GM21619 (cell line): ENCODE data around the gene HECW1.

ENCODE experiments used
- ATAC-seq: cut with Tn5 transposase; IDR thresholded peaks from one replicate; pipeline ENCODE4 v1.9.1; 2021; ENCODE audit not compliant: unreplicated experiment

Gene HECW1

DNA sequence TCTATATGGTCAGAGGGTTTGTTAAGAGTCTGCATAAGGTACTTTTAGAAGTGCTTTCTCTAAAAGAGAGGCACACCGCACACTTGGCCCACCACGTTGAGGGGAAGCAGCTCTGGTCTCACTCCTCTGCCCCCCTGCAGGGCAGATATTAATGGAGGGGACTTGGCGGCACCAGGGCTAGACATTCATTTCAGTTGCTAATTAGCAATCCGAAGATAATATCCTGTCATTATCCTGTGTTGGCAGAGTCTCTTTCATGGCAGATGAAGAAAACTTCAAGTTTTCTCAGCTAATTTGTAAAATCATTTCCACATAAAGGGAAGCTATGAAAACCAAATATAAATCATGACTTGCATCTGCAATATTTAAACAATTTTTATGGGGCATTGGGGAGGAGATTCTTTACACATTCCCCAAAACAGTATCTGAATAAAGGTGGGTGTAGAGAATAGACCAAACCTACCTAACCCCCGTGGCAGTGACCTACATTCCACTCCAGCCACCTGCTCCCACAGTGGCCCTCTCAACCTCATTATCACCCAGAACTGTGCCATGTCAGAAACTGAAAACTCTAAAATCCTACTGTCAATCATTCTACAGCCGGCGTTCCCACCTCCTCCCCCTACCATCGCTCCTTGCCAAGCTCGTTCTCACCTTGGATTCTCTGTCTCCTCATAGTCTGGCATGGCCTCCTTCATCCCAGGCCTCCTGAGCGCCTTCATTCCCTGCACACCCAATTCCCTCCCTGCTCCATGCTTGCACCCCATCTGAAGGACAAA is 416.3 kb downstream of the HECW1 start:
- ATAC-seq, result no peak

DNA sequence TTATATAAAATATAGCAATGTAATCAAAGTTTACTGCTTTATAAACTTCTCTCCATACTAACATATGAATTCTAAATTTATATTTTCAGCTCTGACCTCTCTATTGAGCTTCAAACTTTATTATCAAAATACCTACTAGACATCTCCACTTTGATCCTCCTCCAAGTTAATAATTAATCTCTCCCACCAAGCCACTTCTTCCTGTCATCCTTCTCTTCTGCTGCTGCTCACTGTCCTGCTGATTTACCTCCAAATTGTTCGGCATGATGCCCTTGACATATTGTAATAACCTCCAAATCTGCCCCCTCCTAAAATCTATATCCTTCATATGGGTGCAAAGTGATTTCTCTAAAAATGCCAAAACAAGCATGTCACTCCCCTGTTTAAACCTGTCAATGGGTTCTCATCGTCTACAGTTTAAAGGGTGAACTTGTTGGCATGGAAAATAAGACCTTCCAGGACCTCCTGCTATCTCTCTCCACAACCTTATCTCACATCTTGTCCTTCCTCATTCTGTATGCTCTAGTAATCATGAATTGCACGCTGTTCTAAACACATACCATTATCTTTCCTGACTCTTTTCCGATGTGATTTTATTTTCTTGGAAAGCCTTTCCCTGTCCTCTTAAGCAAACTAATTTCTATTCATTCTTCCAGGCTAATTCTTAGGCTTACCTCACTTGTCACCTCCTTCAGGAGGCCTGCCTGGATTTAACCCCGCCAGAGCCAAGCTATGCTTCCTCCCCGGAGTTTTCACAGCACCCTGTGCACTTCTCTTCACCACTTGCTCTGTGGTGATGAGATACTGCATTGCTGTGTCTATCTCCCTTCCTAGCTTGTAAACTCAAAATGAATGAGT is 418.3 kb downstream of the HECW1 start:
- no peak for ATAC-seq

DNA sequence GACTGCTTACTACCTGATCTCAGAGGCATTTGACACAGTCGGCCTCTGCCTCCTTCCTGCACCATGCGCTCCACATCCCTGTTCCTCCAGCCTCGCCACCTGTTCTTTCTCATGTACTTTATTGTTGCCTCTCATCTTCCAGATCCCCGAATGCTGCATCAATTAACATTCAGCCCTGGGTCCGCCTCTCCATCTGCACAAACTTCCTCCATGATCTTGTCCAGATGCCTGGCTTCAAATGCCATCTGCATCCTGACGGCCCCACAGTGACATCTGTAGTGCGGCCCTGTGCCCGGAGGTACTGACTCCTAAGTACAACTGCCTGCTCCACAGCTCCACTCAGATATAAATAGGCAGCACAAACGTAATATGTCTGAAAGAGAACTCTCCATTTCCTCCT is 419.3 kb downstream of the HECW1 start:
- ATAC-seq, result no peak

DNA sequence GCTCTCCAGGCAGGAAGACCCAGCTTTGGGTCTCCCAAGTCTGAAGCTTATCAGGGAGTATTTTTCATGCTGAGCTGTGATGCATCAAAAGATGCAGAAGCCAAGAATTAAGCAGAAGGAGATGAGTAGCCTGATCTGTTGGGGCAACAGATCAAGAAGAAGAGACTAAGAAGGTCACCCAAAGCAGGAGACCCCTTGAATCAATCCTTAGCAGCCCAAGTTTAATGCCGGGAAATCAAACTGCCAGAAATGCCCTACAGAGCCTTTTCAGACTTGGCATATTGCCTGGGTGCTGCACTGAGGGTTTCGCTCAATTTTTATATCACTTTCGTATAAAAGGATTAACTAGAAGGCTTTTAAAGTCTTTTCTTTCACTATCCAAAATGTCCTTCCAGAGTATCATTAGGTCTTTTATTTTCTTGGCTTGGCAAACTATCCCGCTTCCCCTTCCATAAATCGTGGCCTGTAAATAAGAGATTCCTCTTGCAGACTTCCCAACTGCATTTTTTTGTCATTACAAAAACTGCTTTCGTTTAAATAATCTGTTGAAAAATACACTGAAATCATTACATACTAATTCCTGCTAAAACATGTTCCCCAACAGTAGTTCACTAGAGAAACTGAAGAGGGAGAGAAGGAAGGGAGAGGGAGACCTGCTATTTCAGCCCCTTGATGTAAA is 421.5 kb downstream of the HECW1 start:
- no peak for ATAC-seq

DNA sequence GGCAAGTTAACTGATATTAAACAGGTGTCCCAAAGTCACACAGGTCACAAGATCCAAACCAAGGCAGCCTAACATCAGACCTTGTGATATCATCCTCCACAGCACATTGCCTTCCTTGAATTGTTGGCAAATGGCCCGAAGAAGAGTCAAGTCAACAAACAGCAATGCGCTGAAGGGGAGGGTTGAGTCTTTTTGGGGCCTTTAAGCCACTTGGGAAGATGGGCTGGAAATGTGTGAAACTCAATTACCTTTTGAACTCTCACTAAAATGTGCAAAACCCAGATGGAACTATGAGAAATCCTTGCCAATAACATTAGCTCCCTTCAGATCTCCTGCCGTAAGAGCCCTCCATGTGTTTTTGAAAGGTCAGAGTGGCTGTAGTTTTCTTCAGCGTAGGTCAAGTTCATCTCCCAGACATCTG is 422.6 kb downstream of the HECW1 start:
- ATAC-seq, result no peak

DNA sequence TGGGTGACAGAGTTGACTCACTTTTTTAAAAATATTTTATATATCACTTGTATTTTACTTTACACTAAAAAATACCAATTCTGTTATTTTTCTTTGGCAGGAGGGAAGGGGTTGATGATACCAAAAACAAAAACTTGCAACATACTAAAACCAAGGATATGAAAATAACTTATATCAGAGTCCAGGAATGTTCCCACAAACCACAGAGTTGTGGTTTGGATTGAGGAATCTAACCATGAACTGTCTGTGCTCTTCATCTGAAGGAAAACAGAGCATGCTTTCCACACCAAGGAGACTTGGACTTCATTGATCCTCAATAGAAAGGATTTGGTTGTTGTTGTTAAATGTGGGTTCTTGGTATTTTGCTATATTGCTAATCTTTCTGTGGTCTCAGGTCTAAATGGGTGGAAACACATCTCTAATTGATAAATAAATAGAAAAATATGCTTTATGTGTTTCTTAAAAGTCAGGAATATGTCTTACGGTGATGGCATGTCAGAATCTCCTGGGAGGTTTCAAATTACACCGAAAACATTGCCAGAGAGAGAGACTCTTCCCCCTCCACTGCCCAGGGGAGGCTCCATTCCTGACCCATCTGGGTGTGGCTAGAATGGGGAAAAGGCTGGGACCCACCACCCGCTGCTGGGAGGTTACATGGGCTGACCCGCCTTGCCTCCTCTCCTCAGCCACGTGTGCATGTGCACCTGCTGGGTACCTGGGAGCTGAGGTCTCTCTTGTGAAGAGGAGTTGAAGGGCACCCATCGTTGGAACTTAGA is 423.6 kb downstream of the HECW1 start:
- no peak for ATAC-seq

DNA sequence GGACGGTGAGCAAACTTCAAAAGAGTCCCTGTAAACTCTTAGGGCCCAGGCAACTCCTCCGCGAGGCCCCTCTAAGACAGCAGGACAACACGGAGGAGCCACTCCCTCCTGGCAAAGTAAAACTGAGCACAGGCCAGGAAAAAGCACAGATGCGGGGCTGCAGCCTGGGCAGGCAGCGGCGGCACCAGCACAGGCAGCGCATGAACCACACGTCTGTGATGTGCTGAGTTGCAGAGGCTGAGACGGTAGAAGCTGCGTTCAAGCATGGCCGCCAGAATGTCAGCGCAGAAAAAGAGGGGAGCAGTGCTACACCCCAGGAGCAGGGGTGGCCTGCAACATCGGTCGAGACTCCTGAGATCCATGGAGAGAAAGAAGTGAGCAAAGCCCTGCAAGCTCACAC is 424.3 kb downstream of the HECW1 start:
- ATAC-seq, result no peak

DNA sequence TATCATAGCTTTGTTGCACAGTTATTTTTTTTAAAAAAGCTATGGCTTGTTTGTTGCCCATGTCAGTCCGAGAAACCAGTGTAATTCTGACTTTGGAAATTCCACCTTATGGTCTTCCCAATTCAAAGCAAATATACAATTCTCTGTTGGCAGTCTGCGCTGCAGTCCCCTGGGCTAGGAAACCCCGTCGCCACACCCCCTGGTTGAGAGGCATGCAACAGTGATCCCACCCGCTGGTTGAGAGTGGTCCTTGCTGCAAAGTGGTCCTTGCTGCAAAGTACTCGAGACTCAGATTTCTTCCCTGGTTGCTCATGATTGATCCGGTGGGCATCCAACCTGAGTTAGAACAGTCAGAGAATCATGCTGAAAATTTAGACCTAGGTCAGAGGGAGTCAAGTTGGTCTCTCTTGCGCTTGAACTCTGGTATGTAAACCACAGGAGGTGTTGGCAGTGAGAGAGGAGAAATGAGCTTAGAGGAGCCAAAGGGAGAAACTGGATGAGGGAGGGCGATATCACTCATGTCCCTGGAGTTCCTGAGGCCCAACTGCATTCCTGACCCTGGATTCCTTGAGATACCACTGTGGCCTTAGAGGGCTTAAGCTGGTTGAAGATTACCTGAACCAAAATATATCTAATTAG is 425.4 kb downstream of the HECW1 start:
- ATAC-seq, result no peak

DNA sequence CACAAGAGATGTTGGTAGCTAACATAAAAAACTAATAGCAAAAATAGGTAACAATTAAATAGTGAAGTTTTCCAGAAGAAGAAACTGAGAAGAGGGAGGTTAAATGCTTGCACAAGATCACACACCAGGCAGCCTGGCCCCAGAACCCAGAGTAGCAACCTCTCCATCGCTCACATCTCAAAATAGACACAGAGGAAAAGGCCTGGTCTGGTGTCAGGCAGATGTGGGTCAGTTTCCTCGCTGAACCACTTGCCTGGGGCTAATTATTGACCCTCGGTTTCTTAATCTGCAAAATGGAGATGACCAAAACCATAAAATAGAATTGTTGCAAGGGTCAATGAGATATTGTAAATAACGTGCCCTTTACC is 425.9 kb downstream of the HECW1 start:
- ATAC-seq, result no peak

DNA sequence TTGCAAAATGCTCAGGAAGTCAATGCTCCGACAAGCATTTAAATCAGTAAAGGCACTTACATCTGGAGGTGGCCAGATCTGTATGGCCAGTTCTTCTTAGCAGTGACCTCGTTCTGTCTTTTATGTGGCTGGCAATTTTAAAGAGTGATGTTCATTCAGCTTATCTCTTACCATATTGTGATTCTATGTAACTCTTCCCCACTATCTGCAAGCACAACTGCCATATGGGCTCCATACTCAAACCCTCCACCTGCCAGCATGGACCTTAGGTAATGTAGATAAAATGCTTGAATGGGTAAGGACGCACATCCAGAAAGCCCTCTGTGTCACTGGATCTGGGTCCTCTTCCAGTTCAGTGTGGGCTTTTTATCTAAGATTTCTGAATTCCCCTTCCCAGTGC is 428.0 kb downstream of the HECW1 start:
- ATAC-seq, result no peak

DNA sequence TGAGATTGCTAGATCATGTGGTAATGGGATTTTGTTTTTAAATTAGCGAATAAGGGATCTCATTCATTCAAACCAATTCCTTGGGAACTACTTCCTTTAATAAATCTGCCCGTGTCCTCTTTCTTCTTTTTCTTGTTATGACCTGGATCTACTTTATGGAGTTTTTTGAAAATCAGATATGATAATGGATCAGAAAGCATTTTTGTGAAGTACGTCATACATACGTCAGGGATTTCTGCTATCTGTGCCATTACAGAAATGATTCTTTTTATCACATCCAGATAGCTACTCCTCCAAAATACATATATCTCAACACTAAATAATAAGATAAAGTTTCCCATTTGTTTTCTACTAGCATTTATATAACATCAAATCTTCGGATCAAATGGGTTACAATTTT is 430.3 kb downstream of the HECW1 start:
- no peak for ATAC-seq

DNA sequence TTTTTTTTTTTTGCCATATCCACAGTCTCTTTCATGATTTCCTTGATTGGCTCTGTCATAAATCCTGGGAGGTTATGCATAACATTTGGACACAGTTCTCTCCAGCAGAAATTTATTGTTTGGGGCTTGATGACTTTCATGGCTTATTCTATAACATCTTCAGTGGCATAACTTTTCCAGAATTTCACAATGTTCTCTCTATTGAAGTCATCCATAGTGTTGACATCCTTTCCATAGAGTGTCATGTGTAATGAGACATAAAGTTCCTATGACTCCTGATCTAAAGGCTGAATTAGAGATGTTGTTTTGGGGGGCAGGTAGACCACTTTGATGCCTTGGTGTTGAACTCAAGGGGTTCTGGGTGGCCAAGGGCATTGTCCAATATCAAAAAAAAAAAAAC is 433.8 kb downstream of the HECW1 start:
- ATAC-seq, result no peak

DNA sequence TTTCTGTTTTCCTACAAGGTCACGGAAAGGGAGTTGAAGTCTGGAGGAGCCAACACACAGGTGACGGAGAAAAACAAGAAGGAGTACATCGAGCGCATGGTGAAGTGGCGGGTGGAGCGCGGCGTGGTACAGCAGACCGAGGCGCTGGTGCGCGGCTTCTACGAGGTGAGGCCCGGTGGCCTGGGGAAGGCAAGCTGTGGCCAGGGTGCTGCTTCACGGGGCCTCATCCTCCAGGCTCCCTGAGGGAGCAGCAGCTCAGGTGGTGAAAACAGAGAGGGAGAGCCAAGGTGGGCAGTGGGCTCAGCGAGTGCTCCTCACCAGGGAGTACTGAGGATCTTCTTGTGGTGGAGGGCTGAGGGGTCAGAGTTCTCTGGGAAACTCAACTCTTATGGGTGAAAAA is 438.0 kb downstream of the HECW1 start:
- ATAC-seq, result no peak

DNA sequence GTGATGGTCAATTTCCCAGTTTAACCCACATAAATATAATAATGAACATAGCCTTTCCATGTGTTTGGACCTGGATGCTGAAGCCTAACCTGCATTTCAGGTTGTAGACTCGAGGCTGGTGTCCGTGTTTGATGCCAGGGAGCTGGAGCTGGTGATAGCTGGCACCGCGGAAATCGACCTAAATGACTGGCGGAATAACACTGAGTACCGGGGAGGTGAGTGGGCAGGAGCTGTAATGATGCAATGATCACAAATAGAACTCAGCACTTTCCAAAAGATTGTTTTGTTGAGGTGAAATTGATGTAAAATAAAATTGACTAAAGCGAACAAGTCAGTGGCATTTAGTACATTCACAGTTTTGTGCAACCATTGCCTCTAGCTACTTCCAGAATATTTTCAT is 439.7 kb downstream of the HECW1 start:
- ATAC-seq, result no peak

DNA sequence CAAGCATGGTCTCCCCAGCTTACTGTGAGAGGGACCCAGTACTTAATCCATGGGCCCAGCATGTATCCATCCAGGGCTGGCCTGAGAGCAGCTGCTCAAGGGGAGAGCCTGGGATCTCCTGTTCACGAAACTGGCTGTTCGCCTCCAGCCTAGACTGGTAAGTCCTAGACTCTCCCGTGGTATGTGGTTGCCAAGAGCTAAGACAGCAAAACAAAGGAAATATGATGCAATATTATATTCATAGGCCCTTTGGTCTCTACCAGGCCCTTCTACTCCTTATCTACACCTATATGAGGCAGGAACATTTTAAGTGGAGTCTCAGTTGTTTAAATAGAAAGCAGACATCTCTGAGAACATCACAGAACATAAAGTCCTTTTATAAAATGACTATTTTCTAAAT is 441.6 kb downstream of the HECW1 start:
- no peak for ATAC-seq

DNA sequence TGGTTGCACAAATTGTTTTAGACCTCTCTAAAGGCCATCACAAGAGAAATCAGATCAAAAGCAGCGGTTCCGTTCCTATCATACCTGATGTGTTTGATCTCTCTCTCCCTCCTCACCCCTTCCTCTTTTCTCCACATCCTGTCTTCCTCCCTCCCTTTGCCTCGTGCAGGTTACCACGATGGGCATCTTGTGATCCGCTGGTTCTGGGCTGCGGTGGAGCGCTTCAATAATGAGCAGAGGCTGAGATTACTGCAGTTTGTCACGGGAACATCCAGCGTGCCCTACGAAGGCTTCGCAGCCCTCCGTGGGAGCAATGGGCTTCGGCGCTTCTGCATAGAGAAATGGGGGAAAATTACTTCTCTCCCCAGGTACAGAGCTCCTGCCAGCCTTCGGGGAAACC is 442.0 kb downstream of the HECW1 start:
- ATAC-seq, result no peak

DNA sequence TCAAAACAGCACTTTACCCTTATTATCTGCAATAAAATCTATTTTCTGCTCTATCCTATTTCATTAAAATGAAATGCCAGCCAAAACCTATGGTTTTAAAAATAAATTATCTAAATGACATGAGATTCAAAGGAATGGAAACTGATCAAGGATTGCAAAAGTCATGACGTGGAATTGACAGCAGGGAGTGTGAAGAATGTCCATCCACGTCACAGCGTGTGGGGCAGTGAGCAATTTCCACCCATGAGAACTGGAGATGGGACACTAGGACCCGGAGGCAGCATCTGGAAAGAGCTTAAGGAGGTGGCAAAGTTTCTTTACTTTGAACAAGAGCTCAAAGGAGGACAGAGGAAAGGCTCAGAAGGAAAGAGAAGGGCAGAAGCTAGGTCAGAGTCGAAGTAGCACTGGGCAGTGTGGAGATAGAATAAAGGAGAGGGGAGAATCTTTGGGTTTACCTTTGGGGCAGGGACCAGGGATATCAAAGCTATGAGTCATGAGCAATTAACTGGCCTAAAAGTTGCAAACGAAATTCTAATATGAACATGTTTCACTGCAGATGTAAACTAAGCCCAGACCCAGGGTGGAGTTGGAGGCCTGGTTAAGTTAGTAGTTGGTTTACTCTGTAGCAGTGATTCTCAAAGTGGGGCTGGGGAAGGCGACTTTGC is 445.5 kb downstream of the HECW1 start:
- no peak for ATAC-seq

DNA sequence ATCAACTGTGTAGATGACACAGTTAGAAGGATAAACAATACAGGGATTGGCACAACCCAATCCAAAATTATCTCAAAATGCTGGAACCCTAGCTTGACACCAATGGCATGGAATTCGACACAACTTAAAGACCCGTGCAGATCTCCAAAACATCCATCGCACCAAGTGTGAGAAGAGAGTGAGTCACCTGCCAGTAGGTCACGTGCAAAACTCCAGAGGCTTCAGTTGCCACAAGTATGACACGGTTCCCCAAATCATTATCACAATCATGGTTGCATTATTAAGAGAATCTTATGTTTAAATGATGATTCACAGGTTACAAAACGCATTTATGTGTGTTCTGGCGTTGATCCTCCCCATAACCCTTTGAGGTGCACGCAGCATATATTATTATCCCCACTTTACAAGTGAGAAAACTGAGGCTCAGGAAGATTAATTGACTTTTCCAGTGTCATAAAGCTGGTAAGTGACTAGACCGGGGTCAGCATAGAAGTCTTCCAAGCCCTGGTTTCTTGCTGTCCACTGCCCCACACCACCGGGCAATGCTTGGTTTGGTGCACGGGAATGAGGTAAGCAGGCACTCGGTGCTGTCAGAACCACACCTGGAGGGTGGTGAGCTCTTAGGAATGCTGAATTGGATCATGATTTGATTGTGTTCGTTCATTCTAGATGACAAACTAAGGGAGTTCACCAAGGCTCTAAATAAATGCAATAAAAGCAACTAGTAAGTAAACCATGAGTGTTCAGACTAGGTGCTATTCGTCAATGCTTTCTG is 446.9 kb downstream of the HECW1 start:
- no peak for ATAC-seq

DNA sequence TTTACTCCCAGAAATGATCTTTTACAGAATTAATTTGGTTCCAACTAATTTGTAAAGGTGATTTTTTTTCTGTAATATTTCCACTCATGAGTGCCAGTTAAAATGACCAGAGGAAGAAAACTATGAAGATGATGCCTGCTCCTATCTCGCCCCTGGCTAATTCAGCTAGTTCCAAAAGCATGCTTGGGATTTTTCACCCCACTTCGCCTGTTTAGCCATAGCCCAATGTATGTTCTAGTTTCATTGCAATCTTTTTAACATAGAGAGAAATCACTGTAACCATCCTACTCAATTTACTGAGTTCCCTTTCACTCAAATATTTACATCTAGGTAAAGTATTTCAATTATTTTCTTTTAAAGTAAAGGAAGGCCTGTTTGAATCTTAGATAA is 447.5 kb downstream of the HECW1 start:
- ATAC-seq, result no peak
